ENCODE data around the gene MLLT3.
A peak's percentile ranks its signal among the peaks of the same experiment; 100 is the strongest.

Gene MLLT3

GRCh38 chr9:20363233-20363632 lies 259.1 kb downstream of the MLLT3 start:
- H3K36me3 ChIP-seq (ENCODE audit: insufficient read depth, low read depth, low read length), result no peaks in the 10 kb centered on the region
- no peaks in the 10 kb centered on the region for H3K4me1 ChIP-seq (ENCODE audit: insufficient read depth, low read length)
- H3K27ac ChIP-seq (ENCODE audit: low read length), result no peak overlapping the region
- H3K9me3 ChIP-seq (ENCODE audit: insufficient read depth, low read depth, low read length), result no peaks in the 10 kb centered on the region
- no peaks in the 10 kb centered on the region for H3K27me3 ChIP-seq (ENCODE audit: insufficient read depth, low read length)
- no peak overlapping the region for H3K4me3 ChIP-seq (ENCODE audit: low read length)
- H3K9ac ChIP-seq (ENCODE audit: low read depth, low read length), result no peak overlapping the region

GRCh38 chr9:20361656-20362570 lies 260.4 kb downstream of the MLLT3 start:
- Histone ChIP-seq H3K27me3 (ENCODE audit: insufficient read depth, low read length) (no peaks in the 10 kb centered on the region), H3K4me1 (ENCODE audit: insufficient read depth, low read length) (peaks cover 5% of the 10 kb centered on the region; the same call in 1 of the 2 replicates), H3K27ac (ENCODE audit: low read length) (no peak overlapping the region), H3K4me3 (ENCODE audit: low read length) (no peak overlapping the region), H3K36me3 (ENCODE audit: insufficient read depth, low read depth, low read length) (no peaks in the 10 kb centered on the region), H3K9ac (ENCODE audit: low read depth, low read length) (no peak overlapping the region), H3K9me3 (ENCODE audit: insufficient read depth, low read depth, low read length) (no peaks in the 10 kb centered on the region)

GRCh38 chr9:20361229-20361628 lies 261.1 kb downstream of the MLLT3 start:
- H3K9me3 ChIP-seq (ENCODE audit: insufficient read depth, low read depth, low read length), result no peaks in the 10 kb centered on the region
- H3K36me3 ChIP-seq (ENCODE audit: insufficient read depth, low read depth, low read length), result no peaks in the 10 kb centered on the region
- H3K4me1 ChIP-seq (ENCODE audit: insufficient read depth, low read length), result peaks cover 10% of the 10 kb centered on the region; the same call in 1 of the 2 replicates
- H3K4me3 ChIP-seq (ENCODE audit: low read length), result no peak overlapping the region
- no peak overlapping the region for H3K27ac ChIP-seq (ENCODE audit: low read length)
- H3K27me3 ChIP-seq (ENCODE audit: insufficient read depth, low read length), result no peaks in the 10 kb centered on the region
- no peak overlapping the region for H3K9ac ChIP-seq (ENCODE audit: low read depth, low read length)

GRCh38 chr9:20358207-20358606 lies 264.1 kb downstream of the MLLT3 start:
- H3K9me3 ChIP-seq (ENCODE audit: insufficient read depth, low read depth, low read length), result no peaks in the 10 kb centered on the region
- H3K36me3 ChIP-seq (ENCODE audit: insufficient read depth, low read depth, low read length), result no peaks in the 10 kb centered on the region
- no peaks in the 10 kb centered on the region for H3K27me3 ChIP-seq (ENCODE audit: insufficient read depth, low read length)
- H3K4me1 ChIP-seq (ENCODE audit: insufficient read depth, low read length), result peaks cover 14% of the 10 kb centered on the region; the same call in 1 of the 2 replicates
- no peak overlapping the region for H3K27ac ChIP-seq (ENCODE audit: low read length)
- no peak overlapping the region for H3K4me3 ChIP-seq (ENCODE audit: low read length)
- H3K9ac ChIP-seq (ENCODE audit: low read depth, low read length), result no peak overlapping the region

- no peaks in the 10 kb centered on the region for H3K27me3 ChIP-seq (ENCODE audit: insufficient read depth, low read length)
- H3K4me3 ChIP-seq (ENCODE audit: low read length), result peak overlapping the region; percentile 52; the same call in 1 of the 2 replicates
- H3K36me3 ChIP-seq (ENCODE audit: insufficient read depth, low read depth, low read length), result no peaks in the 10 kb centered on the region
- no peaks in the 10 kb centered on the region for H3K9me3 ChIP-seq (ENCODE audit: insufficient read depth, low read depth, low read length)
- no peak overlapping the region for H3K27ac ChIP-seq (ENCODE audit: low read length)
- peaks cover 14% of the 10 kb centered on the region; the same call in 1 of the 2 replicates for H3K4me1 ChIP-seq (ENCODE audit: insufficient read depth, low read length)
- peak overlapping the region; percentile 29; the same call in 1 of the 2 replicates for H3K9ac ChIP-seq (ENCODE audit: low read depth, low read length)
Observed at GRCh38 chr9:20357037-20357432, 265.3 kb downstream of the MLLT3 start.

- Histone ChIP-seq H3K36me3 (ENCODE audit: insufficient read depth, low read depth, low read length) (no peaks in the 10 kb centered on the region), H3K9me3 (ENCODE audit: insufficient read depth, low read depth, low read length) (no peaks in the 10 kb centered on the region), H3K27ac (ENCODE audit: low read length) (no peak overlapping the region), H3K4me1 (ENCODE audit: insufficient read depth, low read length) (peaks cover 14% of the 10 kb centered on the region; the same call in 1 of the 2 replicates), H3K4me3 (ENCODE audit: low read length) (peak overlapping the region; percentile 52; the same call in 1 of the 2 replicates), H3K9ac (ENCODE audit: low read depth, low read length) (peak overlapping the region; percentile 29; the same call in 1 of the 2 replicates), H3K27me3 (ENCODE audit: insufficient read depth, low read length) (no peaks in the 10 kb centered on the region)
Observed at GRCh38 chr9:20356403-20357036, 265.8 kb downstream of the MLLT3 start.

- no peak overlapping the region for H3K9ac ChIP-seq (ENCODE audit: low read depth, low read length)
- no peak overlapping the region for H3K27ac ChIP-seq (ENCODE audit: low read length)
- no peak overlapping the region for H3K4me3 ChIP-seq (ENCODE audit: low read length)
- H3K36me3 ChIP-seq (ENCODE audit: insufficient read depth, low read depth, low read length), result no peaks in the 10 kb centered on the region
- H3K27me3 ChIP-seq (ENCODE audit: insufficient read depth, low read length), result no peaks in the 10 kb centered on the region
- H3K9me3 ChIP-seq (ENCODE audit: insufficient read depth, low read depth, low read length), result no peaks in the 10 kb centered on the region
- H3K4me1 ChIP-seq (ENCODE audit: insufficient read depth, low read length), result peaks cover 19% of the 10 kb centered on the region; the same call in 1 of the 2 replicates
Observed at GRCh38 chr9:20355022-20355421, 267.3 kb downstream of the MLLT3 start.

GRCh38 chr9:20353931-20354652 lies 268.2 kb downstream of the MLLT3 start:
- Histone ChIP-seq H3K9ac (ENCODE audit: low read depth, low read length) (no peak overlapping the region), H3K4me3 (ENCODE audit: low read length) (no peak overlapping the region), H3K36me3 (ENCODE audit: insufficient read depth, low read depth, low read length) (no peaks in the 10 kb centered on the region), H3K27ac (ENCODE audit: low read length) (no peak overlapping the region), H3K4me1 (ENCODE audit: insufficient read depth, low read length) (peaks cover 19% of the 10 kb centered on the region; the same call in 1 of the 2 replicates), H3K9me3 (ENCODE audit: insufficient read depth, low read depth, low read length) (no peaks in the 10 kb centered on the region), H3K27me3 (ENCODE audit: insufficient read depth, low read length) (no peaks in the 10 kb centered on the region)

- Histone ChIP-seq H3K27ac (ENCODE audit: low read length) (no peak overlapping the region), H3K4me1 (ENCODE audit: insufficient read depth, low read length) (peaks cover 19% of the 10 kb centered on the region; the same call in 1 of the 2 replicates), H3K9me3 (ENCODE audit: insufficient read depth, low read depth, low read length) (no peaks in the 10 kb centered on the region), H3K27me3 (ENCODE audit: insufficient read depth, low read length) (no peaks in the 10 kb centered on the region), H3K36me3 (ENCODE audit: insufficient read depth, low read depth, low read length) (no peaks in the 10 kb centered on the region), H3K4me3 (ENCODE audit: low read length) (no peak overlapping the region), H3K9ac (ENCODE audit: low read depth, low read length) (no peak overlapping the region)
Observed at GRCh38 chr9:20353524-20353923, 268.8 kb downstream of the MLLT3 start.

GRCh38 chr9:20352591-20352990 lies 269.7 kb downstream of the MLLT3 start:
- H3K27ac ChIP-seq (ENCODE audit: low read length), result no peak overlapping the region
- no peaks in the 10 kb centered on the region for H3K27me3 ChIP-seq (ENCODE audit: insufficient read depth, low read length)
- no peaks in the 10 kb centered on the region for H3K9me3 ChIP-seq (ENCODE audit: insufficient read depth, low read depth, low read length)
- H3K9ac ChIP-seq (ENCODE audit: low read depth, low read length), result no peak overlapping the region
- H3K4me1 ChIP-seq (ENCODE audit: insufficient read depth, low read length), result peaks cover 19% of the 10 kb centered on the region; the same call in 1 of the 2 replicates
- H3K4me3 ChIP-seq (ENCODE audit: low read length), result no peak overlapping the region
- no peaks in the 10 kb centered on the region for H3K36me3 ChIP-seq (ENCODE audit: insufficient read depth, low read depth, low read length)

- Histone ChIP-seq H3K9ac (ENCODE audit: low read depth, low read length) (no peak overlapping the region), H3K36me3 (ENCODE audit: insufficient read depth, low read depth, low read length) (no peaks in the 10 kb centered on the region), H3K27ac (ENCODE audit: low read length) (no peak overlapping the region), H3K4me3 (ENCODE audit: low read length) (no peak overlapping the region), H3K9me3 (ENCODE audit: insufficient read depth, low read depth, low read length) (no peaks in the 10 kb centered on the region), H3K27me3 (ENCODE audit: insufficient read depth, low read length) (no peaks in the 10 kb centered on the region), H3K4me1 (ENCODE audit: insufficient read depth, low read length) (peaks cover 12% of the 10 kb centered on the region; the same call in 1 of the 2 replicates)
Observed at GRCh38 chr9:20351715-20352114, 270.6 kb downstream of the MLLT3 start.
